ENCODE measurements around the gene ST6GAL2. TPM values are rescaled to one million over a fixed set of nuclear protein-coding genes. Genes with fewer than 3 reads are reported as not detected.

Gene ST6GAL2
- total and polyA plus RNA-seq, 4 experiments from 2014 or later: not detected

- no peak overlapping the region for H3K4me3 Mint-ChIP-seq
- no peaks in the 10 kb centered on the region for H3K4me1 Mint-ChIP-seq
- Histone ChIP-seq H3K4me3 (ENCODE audit: low read length in 2 of 2) (no peak overlapping the region), H3K36me3 (ENCODE audit: insufficient read depth, low read length) (no peaks in the 10 kb centered on the region), H3K9me3 (ENCODE audit: control insufficient read depth in 1 of 2, low read length in 2 of 2) (no peaks in the 10 kb centered on the region), H3K27me3 (ENCODE audit: insufficient read depth, low read length) (no peaks in the 10 kb centered on the region), H3K27ac (ENCODE audit: low read depth, low read length) (no peak overlapping the region), H3K4me1 (ENCODE audit: insufficient read depth, low read length) (no peaks in the 10 kb centered on the region)
- no peak for DNase-seq
- H3K27ac Mint-ChIP-seq: no peak overlapping the region
- H3K36me3 Mint-ChIP-seq: no peaks in the 10 kb centered on the region
- intact Hi-C loops (cut with micrococcal nuclease): no loop called here
- no peaks in the 10 kb centered on the region for H3K9me3 Mint-ChIP-seq
- no peaks in the 10 kb centered on the region for H3K27me3 Mint-ChIP-seq
- CTCF ChIA-PET (ENCODE audit: partially characterized antibody): no interaction called here
- POLR2A ChIA-PET (ENCODE audit: partially characterized antibody): no interaction called here
Observed at GRCh38 chr2:106839849-106840595, 45.9 kb downstream of the ST6GAL2 start.

GRCh38 chr2:106833256-106833655, 52.7 kb downstream of the ST6GAL2 start:
- H3K4me3 ChIP-seq (ENCODE audit: low read length in 2 of 2): no peak overlapping the region
- no peak for DNase-seq
- no peak overlapping the region for H3K4me3 Mint-ChIP-seq
- H3K27me3 ChIP-seq (ENCODE audit: insufficient read depth, low read length): no peaks in the 10 kb centered on the region
- intact Hi-C loops (cut with micrococcal nuclease): no loop called here
- no peaks in the 10 kb centered on the region for H3K4me1 Mint-ChIP-seq
- H3K27ac Mint-ChIP-seq: no peak overlapping the region
- CTCF ChIA-PET (ENCODE audit: partially characterized antibody): no interaction called here
- POLR2A ChIA-PET (ENCODE audit: partially characterized antibody): no interaction called here
- no peaks in the 10 kb centered on the region for H3K27me3 Mint-ChIP-seq
- no peaks in the 10 kb centered on the region for H3K4me1 ChIP-seq (ENCODE audit: insufficient read depth, low read length)
- no peak overlapping the region for H3K27ac ChIP-seq (ENCODE audit: low read depth, low read length)
- H3K36me3 ChIP-seq (ENCODE audit: insufficient read depth, low read length): no peaks in the 10 kb centered on the region
- H3K9me3 Mint-ChIP-seq: peaks cover 0 to 4% (median 0%) of the 10 kb centered on the region in 8 donors
- no peaks in the 10 kb centered on the region for H3K36me3 Mint-ChIP-seq
- H3K9me3 ChIP-seq (ENCODE audit: control insufficient read depth in 1 of 2, low read length in 2 of 2): no peaks in the 10 kb centered on the region

GRCh38 chr2:106831816-106832569, 54.0 kb downstream of the ST6GAL2 start:
- Mint-ChIP-seq H3K27me3 (no peaks in the 10 kb centered on the region), H3K36me3 (no peaks in the 10 kb centered on the region), H3K9me3 (peaks cover 0 to 5% (median 0%) of the 10 kb centered on the region in 8 donors), H3K4me3 (no peak overlapping the region), H3K27ac (no peak overlapping the region), H3K4me1 (no peaks in the 10 kb centered on the region)
- Histone ChIP-seq H3K4me1 (ENCODE audit: insufficient read depth, low read length) (no peaks in the 10 kb centered on the region), H3K4me3 (ENCODE audit: low read length in 2 of 2) (no peak overlapping the region), H3K27ac (ENCODE audit: low read depth, low read length) (no peak overlapping the region), H3K36me3 (ENCODE audit: insufficient read depth, low read length) (no peaks in the 10 kb centered on the region), H3K27me3 (ENCODE audit: insufficient read depth, low read length) (no peaks in the 10 kb centered on the region), H3K9me3 (ENCODE audit: control insufficient read depth in 1 of 2, low read length in 2 of 2) (no peaks in the 10 kb centered on the region)
- no peak for DNase-seq
- ChIA-PET POLR2A (ENCODE audit: partially characterized antibody) (no interaction called here), CTCF (ENCODE audit: partially characterized antibody) (no interaction called here)
- intact Hi-C loops (cut with micrococcal nuclease): no loop called here

DNA sequence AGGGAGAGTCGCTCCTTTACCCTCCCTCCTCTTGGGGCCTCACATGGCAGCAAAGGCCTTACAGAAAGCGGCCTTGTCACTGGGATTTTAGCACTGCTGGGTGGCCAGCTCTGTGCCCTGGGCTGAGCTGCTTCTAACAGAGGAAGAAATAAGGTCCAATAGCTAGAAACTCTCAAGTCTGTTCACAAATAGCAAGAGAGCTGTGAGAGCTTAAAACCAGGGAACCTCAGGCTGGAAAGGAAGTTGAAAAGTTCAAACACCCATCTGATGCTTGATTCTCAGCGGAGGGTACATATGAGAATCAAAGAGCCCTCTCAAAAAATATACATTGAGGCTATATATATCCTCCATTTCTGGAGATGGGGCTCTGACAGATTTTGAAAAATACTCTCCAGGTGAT, 54.7 kb downstream of the ST6GAL2 start:
- H3K27me3 ChIP-seq (ENCODE audit: insufficient read depth, low read length): no peaks in the 10 kb centered on the region
- Mint-ChIP-seq H3K27me3 (no peaks in the 10 kb centered on the region), H3K9me3 (peaks cover 0 to 6% (median 0%) of the 10 kb centered on the region in 8 donors), H3K4me3 (no peak overlapping the region), H3K4me1 (no peaks in the 10 kb centered on the region), H3K27ac (no peak overlapping the region), H3K36me3 (no peaks in the 10 kb centered on the region)
- no peaks in the 10 kb centered on the region for H3K4me1 ChIP-seq (ENCODE audit: insufficient read depth, low read length)
- ChIA-PET POLR2A (ENCODE audit: partially characterized antibody) (no interaction called here), CTCF (ENCODE audit: partially characterized antibody) (no interaction called here)
- H3K4me3 ChIP-seq (ENCODE audit: low read length in 2 of 2): no peak overlapping the region
- no peaks in the 10 kb centered on the region for H3K9me3 ChIP-seq (ENCODE audit: control insufficient read depth in 1 of 2, low read length in 2 of 2)
- intact Hi-C loops (cut with micrococcal nuclease): no loop called here
- no peaks in the 10 kb centered on the region for H3K36me3 ChIP-seq (ENCODE audit: insufficient read depth, low read length)
- no peak for DNase-seq
- H3K27ac ChIP-seq (ENCODE audit: low read depth, low read length): no peak overlapping the region

- Mint-ChIP-seq H3K4me1 (no peaks in the 10 kb centered on the region), H3K9me3 (peaks cover 0 to 6% (median under 1%) of the 10 kb centered on the region in 8 donors), H3K27me3 (no peaks in the 10 kb centered on the region), H3K4me3 (no peak overlapping the region), H3K36me3 (no peaks in the 10 kb centered on the region), H3K27ac (no peak overlapping the region)
- Histone ChIP-seq H3K4me3 (ENCODE audit: low read length in 2 of 2) (no peak overlapping the region), H3K9me3 (ENCODE audit: control insufficient read depth in 1 of 2, low read length in 2 of 2) (no peaks in the 10 kb centered on the region), H3K4me1 (ENCODE audit: insufficient read depth, low read length) (no peaks in the 10 kb centered on the region), H3K27ac (ENCODE audit: low read depth, low read length) (no peak overlapping the region), H3K36me3 (ENCODE audit: insufficient read depth, low read length) (no peaks in the 10 kb centered on the region), H3K27me3 (ENCODE audit: insufficient read depth, low read length) (no peaks in the 10 kb centered on the region)
- ChIA-PET CTCF (ENCODE audit: partially characterized antibody) (no interaction called here), POLR2A (ENCODE audit: partially characterized antibody) (no interaction called here)
- no peak for DNase-seq
- intact Hi-C loops (cut with micrococcal nuclease): no loop called here
Observed at GRCh38 chr2:106830191-106830590, 55.8 kb downstream of the ST6GAL2 start.

GRCh38 chr2:106828119-106828518, 57.8 kb downstream of the ST6GAL2 start:
- Mint-ChIP-seq H3K4me3 (no peak overlapping the region), H3K4me1 (no peaks in the 10 kb centered on the region), H3K27ac (no peak overlapping the region), H3K9me3 (peaks cover 0 to 6% (median 2%) of the 10 kb centered on the region in 8 donors), H3K36me3 (no peaks in the 10 kb centered on the region), H3K27me3 (no peaks in the 10 kb centered on the region)
- no peak for DNase-seq
- Histone ChIP-seq H3K27ac (ENCODE audit: low read depth, low read length) (no peak overlapping the region), H3K9me3 (ENCODE audit: control insufficient read depth in 1 of 2, low read length in 2 of 2) (no peaks in the 10 kb centered on the region), H3K27me3 (ENCODE audit: insufficient read depth, low read length) (no peaks in the 10 kb centered on the region), H3K4me1 (ENCODE audit: insufficient read depth, low read length) (no peaks in the 10 kb centered on the region), H3K36me3 (ENCODE audit: insufficient read depth, low read length) (no peaks in the 10 kb centered on the region), H3K4me3 (ENCODE audit: low read length in 2 of 2) (no peak overlapping the region)
- intact Hi-C loops (cut with micrococcal nuclease): no loop called here
- POLR2A ChIA-PET (ENCODE audit: partially characterized antibody): no interaction called here
- CTCF ChIA-PET (ENCODE audit: partially characterized antibody): no interaction called here

GRCh38 chr2:106827158-106827557, 58.8 kb downstream of the ST6GAL2 start:
- POLR2A ChIA-PET (ENCODE audit: partially characterized antibody): no interaction called here

More at GRCh38 chr2:106827158-106827557, 58.8 kb downstream of the ST6GAL2 start:
- CTCF ChIA-PET (ENCODE audit: partially characterized antibody): no interaction called here
- H3K9me3 Mint-ChIP-seq: peaks cover 0 to 6% (median 2%) of the 10 kb centered on the region in 8 donors
- H3K27me3 Mint-ChIP-seq: no peaks in the 10 kb centered on the region
- Histone ChIP-seq H3K4me3 (ENCODE audit: low read length in 2 of 2) (no peak overlapping the region), H3K27ac (ENCODE audit: low read depth, low read length) (no peak overlapping the region), H3K9me3 (ENCODE audit: control insufficient read depth in 1 of 2, low read length in 2 of 2) (no peaks in the 10 kb centered on the region), H3K4me1 (ENCODE audit: insufficient read depth, low read length) (no peaks in the 10 kb centered on the region), H3K36me3 (ENCODE audit: insufficient read depth, low read length) (no peaks in the 10 kb centered on the region), H3K27me3 (ENCODE audit: insufficient read depth, low read length) (no peaks in the 10 kb centered on the region)
- no peak overlapping the region for H3K4me3 Mint-ChIP-seq
- no peaks in the 10 kb centered on the region for H3K36me3 Mint-ChIP-seq
- no peak overlapping the region for H3K27ac Mint-ChIP-seq
- no peak for DNase-seq
- intact Hi-C loops (cut with micrococcal nuclease): no loop called here
- no peaks in the 10 kb centered on the region for H3K4me1 Mint-ChIP-seq

Measured in CD4-positive, alpha-beta memory T cell (primary cell).